ENCODE measurements around the gene EI24. TPM values are rescaled to one million over a fixed set of nuclear protein-coding genes. Genes with fewer than 3 reads are reported as not detected.

EI24 gene
- total and polyA plus RNA-seq, 2 of the 4 experiments (the other 2 are of a cell fraction), result 89.7 to 95.9 TPM

GRCh38 chr11:125519860-125520834 is 49.1 kb upstream of the EI24 start:
- Histone ChIP-seq H3K56ac (ENCODE audit: extremely low read depth, insufficient read depth, low read length) (no peak overlapping the region), H3K36me3 (ENCODE audit: control insufficient read depth, insufficient read depth, low read length) (no peaks in the 10 kb centered on the region), H2BK120ac (ENCODE audit: low read depth, low read length) (no peak overlapping the region), H3K79me1 (ENCODE audit: low read depth in 1 of 2, low read length in 2 of 2) (no peaks in the 10 kb centered on the region), H3K9ac (ENCODE audit: low read depth, low read length) (no peak overlapping the region), H3K23ac (ENCODE audit: low read depth, low read length) (no peak overlapping the region), H3K27ac (ENCODE audit: insufficient read depth, low read length) (no peak overlapping the region), H3K18ac (ENCODE audit: low read depth, low read length) (no peak overlapping the region), H3K4me2 (ENCODE audit: low read depth, low read length) (no peak overlapping the region), H3K4me3 (ENCODE audit: insufficient read depth, low read depth, low read length) (no peak overlapping the region), H2AK9ac (replicated peaks; ENCODE audit: low read depth, low read length, poor library complexity) (no peak overlapping the region), H2BK5ac (ENCODE audit: low read depth, low read length, poor library complexity, severe bottlenecking) (no peak overlapping the region), H4K8ac (ENCODE audit: low read depth in 2 of 2, low read length in 2 of 2) (no peak overlapping the region), H2BK20ac (ENCODE audit: low read depth, low read length) (no peak overlapping the region), H3K4me1 (ENCODE audit: control insufficient read depth, insufficient read depth, low read length) (no peaks in the 10 kb centered on the region), H3K14ac (replicated peaks; ENCODE audit: low read depth, low read length) (no peak overlapping the region), H2AK5ac (ENCODE audit: low read depth, low read length) (no peak overlapping the region), H3K27me3 (ENCODE audit: control insufficient read depth, insufficient read depth, low read length) (no peaks in the 10 kb centered on the region), H2AFZ (replicated peaks; ENCODE audit: low read length, poor library complexity) (no peak overlapping the region), H3K9me3 (ENCODE audit: control insufficient read depth, insufficient read depth, low read length) (no peaks in the 10 kb centered on the region), H3K9me1 (ENCODE audit: insufficient read depth, low read length) (no peaks in the 10 kb centered on the region), H3K4ac (ENCODE audit: low read depth, low read length) (no peak overlapping the region), H4K91ac (ENCODE audit: insufficient read depth, low read depth, low read length) (no peak overlapping the region), H4K5ac (ENCODE audit: low read depth, low read length) (no peak overlapping the region), H2BK15ac (ENCODE audit: low read depth, low read length) (no peak overlapping the region), H4K20me1 (ENCODE audit: insufficient read depth, low read length) (no peaks in the 10 kb centered on the region)
- no CpG with 5 or more reads among the region's 2 CpGs for WGBS, 2 experiments (ENCODE audit: extremely low coverage in 2 of 2, insufficient read length in 1 of 2)
- TF ChIP-seq NFE2L2 (IDR thresholded peaks at IDR 0.05; ENCODE audit: low read depth, low read length), result no peak
- no peak for TF ChIP-seq SMC3 (IDR thresholded peaks at IDR 0.05; ENCODE audit: low read depth, low read length)
- no peak for DNase-seq
- intact Hi-C loops (cut with micrococcal nuclease), result loop anchor here (5.0 kb wide), 1 partner anchor 47 kb away; the partner anchor contains the start of gene EI24
- no TSS peak for BruUV-seq (replicated peaks)
- no peak for ATAC-seq (ENCODE audit: low read depth)
- ChIA-PET POLR2A (ENCODE audit: unreplicated experiment) (no interaction called here), CTCF (no interaction called here)
- in situ Hi-C loops (cut with MboI; ENCODE audit: low sequenced_read_pairs), result no loop called here
- dilution Hi-C loops (cut with HindIII; ENCODE audit: low sequenced_read_pairs, unreplicated experiment), result no loop called here

All from IMR-90 (cell line).